GM06990 (cell line): Measurements from ENCODE around the gene NIT1.
"Not testable (repeated sequence)": the region's sequence is repeated elsewhere in the genome, so short reads cannot be mapped to it uniquely, and the experiment has no call there.

Source experiments
- DNase-seq: peaks from one replicate; pipeline ENCODE4 v3.0.0-alpha.2; 2011; ENCODE audit not compliant: insufficient read length; ENCODE audit errors: extremely low read depth
- H3K27me3 ChIP-seq: replicated peaks from 2 replicates; pipeline ENCODE4 v1.6.0; 2011; ENCODE audit warnings: low read length; ENCODE audit not compliant: control insufficient read depth, insufficient read depth
- H3K36me3 ChIP-seq: 2 replicates; pipeline ENCODE4 v1.5.1; 2011; ENCODE audit warnings: low read length; ENCODE audit not compliant: control insufficient read depth, insufficient read depth
- H3K4me3 ChIP-seq: replicated peaks from 2 replicates; pipeline ENCODE4 v1.5.1; 2011; ENCODE audit warnings: low read depth, mild to moderate bottlenecking, control low read depth, low read length
- CTCF ChIP-seq: IDR thresholded peaks from 2 replicates; pipeline ENCODE4 v1.5.1; 2011; ENCODE audit warnings: low read length, control low read depth, mild to moderate bottlenecking, inconsistent platforms; ENCODE audit not compliant: insufficient read depth, poor library complexity, severe bottlenecking

Gene NIT1

GRCh38 chr1:161111527-161111926 lies 6.4 kb upstream of the NIT1 start:
- peaks cover 3% of the 10 kb centered on the region for H3K36me3 ChIP-seq
- DNase-seq = no peak
- H3K27me3 ChIP-seq = no peaks in the 10 kb centered on the region
- H3K4me3 ChIP-seq = no peak overlapping the region
- TF ChIP-seq CTCF = no peak

GRCh38 chr1:161113915-161114314 lies 4.0 kb upstream of the NIT1 start:
- peaks cover 3% of the 10 kb centered on the region for H3K36me3 ChIP-seq
- TF ChIP-seq CTCF = no peak
- no peaks in the 10 kb centered on the region for H3K27me3 ChIP-seq
- H3K4me3 ChIP-seq = no peak overlapping the region
- DNase-seq = no peak

GRCh38 chr1:161114556-161114955 lies 3.3 kb upstream of the NIT1 start:
- DNase-seq = no peak
- Histone ChIP-seq H3K27me3 (no peaks in the 10 kb centered on the region), H3K36me3 (peaks cover 4% of the 10 kb centered on the region), H3K4me3 (no peak overlapping the region)
- TF ChIP-seq CTCF = no peak

- no peaks in the 10 kb centered on the region for H3K27me3 ChIP-seq
- TF ChIP-seq CTCF = no peak
- H3K4me3 ChIP-seq = no peak overlapping the region
- no peak for DNase-seq
- H3K36me3 ChIP-seq = peaks cover 6% of the 10 kb centered on the region
Measured at GRCh38 chr1:161115132-161115711, 2.7 kb upstream of the NIT1 start.

GRCh38 chr1:161115961-161116360 lies 1.9 kb upstream of the NIT1 start:
- H3K4me3 ChIP-seq, DNase-seq, H3K27me3 ChIP-seq: not testable (repeated sequence)
- H3K36me3 ChIP-seq = peaks cover 12% of the 10 kb centered on the region

- Histone ChIP-seq H3K4me3 (peak overlapping the region; percentile 80), H3K36me3 (peaks cover 28% of the 10 kb centered on the region), H3K27me3 (no peaks in the 10 kb centered on the region)
- peak; percentile 36 for DNase-seq
- peak; percentile 56 for TF ChIP-seq CTCF
Measured at GRCh38 chr1:161119092-161119903, 1.4 kb downstream of the NIT1 start.
